ENCODE data around the gene AAK1.

- TF ChIP-seq CTCF (IDR thresholded peaks at IDR 0.05) (no peak), POLR2A (IDR thresholded peaks at IDR 0.05) (no peak)
These were observed 55.1 kb downstream of the AAK1 start for GRCh38 chr2:69588403-69588802.

Measured in lower leg skin (tissue), 3 donors.